AG04450 (cell line): ENCODE measurements around the gene FLT1. TPM values are rescaled to one million over a fixed set of nuclear protein-coding genes. Genes with fewer than 3 reads are reported as not detected.

Experiments
- CTCF ChIA-PET: fragments of 300-600, 350-600 bp; formaldehyde crosslinking; extraction: SDS; loops from one replicate; lab custom pipeline; 2022; ENCODE audit warnings: antibody characterized with exemption, inconsistent platforms; lab: Charles Lee
- POLR2A ChIA-PET: fragments of 350-600 bp; formaldehyde crosslinking; extraction: SDS; loops from one replicate; lab custom pipeline; 2021; ENCODE audit warnings: antibody characterized with exemption, inconsistent platforms; lab: Yijun Ruan, JAX
- DNase-seq: peaks from one replicate; pipeline ENCODE4 v3.0.0-alpha.2; 2011; ENCODE audit warnings: low read depth, low spot score
- H3K27ac ChIP-seq: one replicate; pipeline ENCODE4 v1.5.1; 2012; ENCODE audit warnings: low read depth, low read length, control low read depth
- H3K27me3 ChIP-seq: one replicate; pipeline ENCODE4 v1.6.0; 2012; ENCODE audit warnings: low read length; ENCODE audit not compliant: control insufficient read depth, insufficient read depth
- H3K4me3 ChIP-seq: 2 replicates; pipeline ENCODE4 v1.5.1; 2011; ENCODE audit warnings: mild to moderate bottlenecking, low read depth, low read length, control low read depth
- H3K9me3 ChIP-seq: 2 replicates; pipeline ENCODE4 v1.5.1; 2012; ENCODE audit warnings: low read length; ENCODE audit not compliant: control insufficient read depth, insufficient read depth
- CTCF ChIP-seq: IDR thresholded peaks from 2 replicates; pipeline ENCODE4 v1.5.1; 2011; ENCODE audit warnings: low read depth, low read length, control low read depth, inconsistent platforms
- polyA plus RNA-seq: library from polyadenylated mRNA; depleted of rRNA; stranded (reverse); fragments of >200 nt; gene quantifications from 2 replicates; pipeline ENCODE4 v1.2.3, GENCODE V29; 2011

FLT1 gene
- polyA plus RNA-seq, 1 experiment = 2.4 TPM

GRCh38 chr13:28466151-28466550 is 28.8 kb downstream of the FLT1 start:
- DNase-seq = no peak
- POLR2A ChIA-PET = no interaction called here

GRCh38 chr13:28464861-28465460 is 30.0 kb downstream of the FLT1 start:
- no peak overlapping the region for H3K27ac ChIP-seq

More at GRCh38 chr13:28466151-28466550, 28.8 kb downstream of the FLT1 start:
- TF ChIP-seq CTCF = no peak
- CTCF ChIA-PET = no interaction called here
- H3K27me3 ChIP-seq = no peaks in the 10 kb centered on the region
- no peak overlapping the region for H3K27ac ChIP-seq
- H3K9me3 ChIP-seq = no peaks in the 10 kb centered on the region
- no peak overlapping the region for H3K4me3 ChIP-seq

GRCh38 chr13:28463481-28463880 is 31.4 kb downstream of the FLT1 start:
- TF ChIP-seq CTCF = no peak
- no peaks in the 10 kb centered on the region for H3K27me3 ChIP-seq
- CTCF ChIA-PET = interaction anchor here (0.6 kb wide), 1 partner anchor 14 kb away, joined by 3 read pairs; no protein-coding TSS in a partner anchor
- H3K27ac ChIP-seq = no peak overlapping the region
- POLR2A ChIA-PET = no interaction called here
- H3K9me3 ChIP-seq = no peaks in the 10 kb centered on the region
- DNase-seq = no peak
- no peak overlapping the region for H3K4me3 ChIP-seq

More at GRCh38 chr13:28464861-28465460, 30.0 kb downstream of the FLT1 start:
- CTCF ChIA-PET = no interaction called here
- DNase-seq = no peak
- Histone ChIP-seq H3K4me3 (no peak overlapping the region), H3K27me3 (no peaks in the 10 kb centered on the region), H3K9me3 (no peaks in the 10 kb centered on the region)
- POLR2A ChIA-PET = no interaction called here
- no peak for TF ChIP-seq CTCF

- no peaks in the 10 kb centered on the region for H3K9me3 ChIP-seq
- no peaks in the 10 kb centered on the region for H3K27me3 ChIP-seq
- no peak overlapping the region for H3K27ac ChIP-seq
- no peak for TF ChIP-seq CTCF
- no peak overlapping the region for H3K4me3 ChIP-seq
- DNase-seq = no peak
- ChIA-PET POLR2A (no interaction called here), CTCF (no interaction called here)
Observed at GRCh38 chr13:28459911-28460310, 35.0 kb downstream of the FLT1 start.

- no peak overlapping the region for H3K4me3 ChIP-seq
- H3K27ac ChIP-seq = no peak overlapping the region
- POLR2A ChIA-PET = no interaction called here
- no peak for TF ChIP-seq CTCF
- CTCF ChIA-PET = no interaction called here
- no peak for DNase-seq
- no peaks in the 10 kb centered on the region for H3K9me3 ChIP-seq
- H3K27me3 ChIP-seq = no peaks in the 10 kb centered on the region
Observed at GRCh38 chr13:28458608-28459007, 36.3 kb downstream of the FLT1 start.
